ENCODE data around the gene NCSTN.

DNA sequence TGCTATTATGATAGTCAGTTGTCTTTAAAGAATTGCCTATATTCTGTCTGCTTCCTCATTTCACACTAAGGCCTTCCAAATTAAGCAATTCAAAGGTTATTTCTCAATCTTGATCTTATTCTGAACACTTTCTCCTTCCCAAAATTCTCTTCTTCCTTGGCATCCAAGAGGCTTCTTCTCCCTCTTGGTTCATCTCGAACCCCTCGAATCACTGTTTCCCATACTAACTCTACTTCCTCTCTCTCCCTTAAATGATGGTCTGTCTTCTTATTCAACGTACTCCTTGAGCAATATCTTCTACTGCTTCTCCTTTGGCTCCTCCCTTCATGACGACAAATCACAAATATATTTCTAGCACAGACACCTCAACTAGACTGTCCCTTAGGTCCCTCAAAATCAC is 4.6 kb upstream of the NCSTN start:
- TF ChIP-seq CTCF (IDR thresholded peaks at IDR 0.05) (no peak), ZFX (IDR thresholded peaks at IDR 0.05; ENCODE audit: borderline replicate concordance) (no peak)
